ENCODE measurements around the gene PFKL.

Gene PFKL

DNA sequence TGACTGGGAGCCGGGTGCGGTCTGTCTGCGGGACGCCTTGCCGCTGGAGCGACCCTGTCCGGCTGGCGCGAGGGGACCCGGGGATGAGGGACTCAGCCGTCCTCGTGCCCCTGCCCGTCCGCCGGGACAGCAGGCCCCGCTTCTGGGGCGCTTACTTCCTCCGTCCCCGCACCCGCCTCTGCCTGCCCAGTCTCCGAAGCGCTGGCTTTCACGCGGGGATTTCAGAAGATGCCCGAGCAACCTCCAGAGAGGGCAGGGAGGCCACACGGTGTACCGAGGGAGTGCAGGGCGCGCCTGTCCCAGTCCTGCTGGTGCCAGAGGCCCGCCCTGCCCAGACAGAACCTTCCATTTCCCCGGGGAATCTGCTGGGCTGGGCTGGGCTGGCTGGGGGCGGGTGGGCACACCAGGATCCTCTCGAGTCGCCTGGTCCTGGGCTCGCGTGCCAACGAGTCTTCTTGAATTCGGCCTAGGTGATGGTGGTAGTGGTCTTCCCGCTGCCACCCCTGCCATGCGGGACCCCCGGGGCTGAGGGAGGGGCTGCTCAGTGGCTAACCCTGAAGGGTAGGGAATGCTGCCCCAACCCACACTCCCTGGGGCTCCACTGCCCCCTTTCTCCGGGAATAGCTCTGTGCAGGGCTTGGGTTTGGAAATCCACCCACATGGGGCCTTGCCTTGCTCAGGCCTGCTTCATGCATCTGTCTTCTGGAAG, 51.1 kb downstream of the PFKL start:
- H3K9me3 ChIP-seq (replicated peaks; ENCODE audit: insufficient read depth, low read length): no peaks in the 10 kb centered on the region
- H3K27ac ChIP-seq (ENCODE audit: low read length): no peak overlapping the region
- no peak overlapping the region for H2AFZ ChIP-seq (ENCODE audit: low read length)

DNA sequence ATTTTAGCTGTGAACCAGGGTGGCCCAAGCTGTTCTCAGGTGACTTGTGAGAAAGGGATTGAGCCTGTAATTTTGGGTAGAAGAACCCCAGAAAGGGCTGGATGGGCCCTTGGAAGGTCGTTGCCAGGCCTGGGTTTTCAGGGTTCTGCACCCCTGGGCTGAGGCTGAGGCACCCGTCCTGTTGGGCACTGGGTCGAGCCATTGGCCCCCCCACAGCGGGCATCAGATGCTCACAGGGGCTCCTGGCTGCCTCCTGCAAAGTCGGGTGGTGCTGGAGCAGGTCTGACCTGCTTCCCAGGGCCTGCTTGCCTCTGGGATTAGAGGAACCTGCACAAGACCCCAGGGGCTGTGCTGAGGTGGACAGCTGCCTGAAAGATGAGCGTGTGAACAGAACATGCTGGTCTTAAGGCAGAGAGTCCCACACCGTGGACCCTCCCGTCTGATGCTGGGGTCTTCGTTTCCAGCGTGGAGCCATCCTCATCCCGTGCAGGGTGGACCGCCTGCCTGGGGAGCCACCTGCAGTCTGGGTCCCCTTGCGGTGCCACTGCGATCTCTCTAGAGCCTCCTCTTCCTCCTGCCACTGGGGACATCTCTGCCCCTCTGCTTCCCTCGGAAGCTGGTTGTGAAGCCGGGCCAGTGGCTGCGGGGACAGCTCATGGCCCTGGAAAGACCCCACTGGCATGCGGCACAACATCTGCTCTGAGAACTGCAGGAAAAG, 51.8 kb downstream of the PFKL start:
- Histone ChIP-seq H3K4me3 (ENCODE audit: low read length) (no peak overlapping the region), H3K9me3 (replicated peaks; ENCODE audit: insufficient read depth, low read length) (no peaks in the 10 kb centered on the region), H3K4me2 (ENCODE audit: low read depth, low read length) (no peak overlapping the region), H3K79me2 (ENCODE audit: low read length) (no peaks in the 10 kb centered on the region), H3K4me1 (ENCODE audit: low read length) (no peaks in the 10 kb centered on the region; the same call in 1 of the 2 replicates), H4K20me1 (ENCODE audit: insufficient read depth, low read length) (no peaks in the 10 kb centered on the region), H3K9me2 (replicated peaks; ENCODE audit: insufficient read depth, low read length) (no peaks in the 10 kb centered on the region), H3K9ac (ENCODE audit: low read length) (no peak overlapping the region), H3K27me3 (replicated peaks; ENCODE audit: insufficient read depth, low read length) (peaks cover 91% of the 10 kb centered on the region), H3K27ac (ENCODE audit: low read length) (no peak overlapping the region), H3K36me3 (replicated peaks; ENCODE audit: insufficient read depth, low read length) (no peaks in the 10 kb centered on the region), H3F3A (ENCODE audit: insufficient read depth, low read length) (no peaks in the 10 kb centered on the region), H2AFZ (ENCODE audit: low read length) (no peak overlapping the region)
- no peak for DNase-seq
- no peak for TF ChIP-seq EZH2phosphoT487 (IDR thresholded peaks at IDR 0.05; ENCODE audit: low read length)
- TF ChIP-seq EZH2 (optimal IDR thresholded peaks at IDR 0.05; ENCODE audit: low read depth, low read length): no peak
- TF ChIP-seq, protein P1, sequence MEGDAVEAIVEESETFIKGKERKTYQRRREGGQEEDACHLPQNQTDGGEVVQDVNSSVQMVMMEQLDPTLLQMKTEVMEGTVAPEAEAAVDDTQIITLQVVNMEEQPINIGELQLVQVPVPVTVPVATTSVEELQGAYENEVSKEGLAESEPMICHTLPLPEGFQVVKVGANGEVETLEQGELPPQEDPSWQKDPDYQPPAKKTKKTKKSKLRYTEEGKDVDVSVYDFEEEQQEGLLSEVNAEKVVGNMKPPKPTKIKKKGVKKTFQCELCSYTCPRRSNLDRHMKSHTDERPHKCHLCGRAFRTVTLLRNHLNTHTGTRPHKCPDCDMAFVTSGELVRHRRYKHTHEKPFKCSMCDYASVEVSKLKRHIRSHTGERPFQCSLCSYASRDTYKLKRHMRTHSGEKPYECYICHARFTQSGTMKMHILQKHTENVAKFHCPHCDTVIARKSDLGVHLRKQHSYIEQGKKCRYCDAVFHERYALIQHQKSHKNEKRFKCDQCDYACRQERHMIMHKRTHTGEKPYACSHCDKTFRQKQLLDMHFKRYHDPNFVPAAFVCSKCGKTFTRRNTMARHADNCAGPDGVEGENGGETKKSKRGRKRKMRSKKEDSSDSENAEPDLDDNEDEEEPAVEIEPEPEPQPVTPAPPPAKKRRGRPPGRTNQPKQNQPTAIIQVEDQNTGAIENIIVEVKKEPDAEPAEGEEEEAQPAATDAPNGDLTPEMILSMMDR (IDR thresholded peaks at IDR 0.05; ENCODE audit: low read length): no peak

More for the DNA sequence above, 51.1 kb downstream of the PFKL start:
- TF ChIP-seq EZH2 (optimal IDR thresholded peaks at IDR 0.05; ENCODE audit: low read depth, low read length): no peak
- no peak for TF ChIP-seq EZH2phosphoT487 (IDR thresholded peaks at IDR 0.05; ENCODE audit: low read length)
- TF ChIP-seq, protein P1 (IDR thresholded peaks at IDR 0.05; ENCODE audit: low read length): no peak
- Histone ChIP-seq H3K4me3 (ENCODE audit: low read length) (no peak overlapping the region), H3K4me1 (ENCODE audit: low read length) (no peaks in the 10 kb centered on the region; the same call in 1 of the 2 replicates), H3K79me2 (ENCODE audit: low read length) (no peaks in the 10 kb centered on the region), H3K4me2 (ENCODE audit: low read depth, low read length) (no peak overlapping the region), H3K36me3 (replicated peaks; ENCODE audit: insufficient read depth, low read length) (no peaks in the 10 kb centered on the region), H3K27me3 (replicated peaks; ENCODE audit: insufficient read depth, low read length) (peaks cover 91% of the 10 kb centered on the region), H4K20me1 (ENCODE audit: insufficient read depth, low read length) (no peaks in the 10 kb centered on the region), H3K9me2 (replicated peaks; ENCODE audit: insufficient read depth, low read length) (no peaks in the 10 kb centered on the region), H3K9ac (ENCODE audit: low read length) (no peak overlapping the region), H3F3A (ENCODE audit: insufficient read depth, low read length) (no peaks in the 10 kb centered on the region)
- DNase-seq: no peak

DNA sequence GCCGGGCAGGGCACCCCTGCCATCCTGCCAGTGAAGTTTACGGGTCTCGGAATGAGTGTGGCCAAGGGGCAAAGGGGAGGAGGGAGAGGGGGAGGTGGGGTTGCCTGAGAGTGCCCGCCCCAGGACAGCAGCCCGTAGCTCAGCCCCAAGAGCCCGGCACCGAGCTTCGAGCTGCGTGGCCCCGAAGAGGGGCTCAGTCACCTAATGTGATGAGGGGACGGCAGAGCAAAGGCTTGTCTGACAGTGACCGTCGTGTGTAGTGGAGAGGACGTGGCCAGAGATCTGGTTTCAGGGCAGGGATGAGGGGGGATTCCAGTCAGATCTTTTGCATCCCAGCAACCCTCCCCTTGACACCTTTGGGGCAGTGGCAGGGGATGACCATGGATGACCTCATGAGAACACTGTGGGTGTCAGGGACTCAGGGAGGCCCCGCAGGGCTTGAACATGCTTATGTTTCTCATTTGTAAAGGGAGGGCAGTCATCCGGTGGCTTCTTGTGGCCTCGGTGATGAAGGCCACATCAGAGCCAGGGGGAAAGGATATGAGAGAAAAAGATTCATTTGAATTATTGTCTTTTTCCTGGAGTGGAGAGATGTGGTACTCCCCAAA, 52.5 kb downstream of the PFKL start:
- Histone ChIP-seq H3K36me3 (replicated peaks; ENCODE audit: insufficient read depth, low read length) (no peaks in the 10 kb centered on the region), H3K9me3 (replicated peaks; ENCODE audit: insufficient read depth, low read length) (no peaks in the 10 kb centered on the region), H4K20me1 (ENCODE audit: insufficient read depth, low read length) (no peaks in the 10 kb centered on the region), H3K4me2 (ENCODE audit: low read depth, low read length) (no peak overlapping the region), H3K9ac (ENCODE audit: low read length) (no peak overlapping the region), H3K4me1 (ENCODE audit: low read length) (no peaks in the 10 kb centered on the region; the same call in 1 of the 2 replicates), H2AFZ (ENCODE audit: low read length) (no peak overlapping the region), H3K9me2 (replicated peaks; ENCODE audit: insufficient read depth, low read length) (no peaks in the 10 kb centered on the region), H3K27ac (ENCODE audit: low read length) (no peak overlapping the region), H3F3A (ENCODE audit: insufficient read depth, low read length) (no peaks in the 10 kb centered on the region), H3K27me3 (replicated peaks; ENCODE audit: insufficient read depth, low read length) (peaks cover 91% of the 10 kb centered on the region), H3K79me2 (ENCODE audit: low read length) (no peaks in the 10 kb centered on the region), H3K4me3 (ENCODE audit: low read length) (no peak overlapping the region)
- DNase-seq: no peak
- TF ChIP-seq, protein P1 (IDR thresholded peaks at IDR 0.05; ENCODE audit: low read length): no peak
- TF ChIP-seq EZH2 (optimal IDR thresholded peaks at IDR 0.05; ENCODE audit: low read depth, low read length): no peak
- TF ChIP-seq EZH2phosphoT487 (IDR thresholded peaks at IDR 0.05; ENCODE audit: low read length): no peak

All from MM.1S (cell line).